H1 (cell line): Measurements from ENCODE around the gene DCLK1. TPM values are rescaled to one million over a fixed set of nuclear protein-coding genes. Genes with fewer than 3 reads are reported as not detected.

Experiments used
- CTCF ChIA-PET: fragments of 300-600 bp; sonication (Branson Sonifier 250); formaldehyde crosslinking; loops from one replicate; lab custom pipeline; 2021; ENCODE audit not compliant: partially characterized antibody; lab: Charles Lee
- POLR2A ChIA-PET: fragments of 300-600 bp; sonication (Branson Sonifier 250); formaldehyde crosslinking; loops from one replicate; lab custom pipeline; 2021; ENCODE audit warnings: inconsistent platforms; ENCODE audit not compliant: partially characterized antibody; lab: Charles Lee
- DNase-seq, 2 experiments: peaks; one replicate each; pipeline versions ENCODE4 v3.0.0 to v3.0.0-alpha.2; 2010 to 2022; ENCODE audit warnings: low spot score in 2 of 2, low read depth in 1 of 2, mixed read lengths in 1 of 2
- FAIRE-seq: peaks from 2 replicates; lab custom pipeline; 2011; peaks lifted over from hg19 to GRCh38; lab: Jason Lieb, UNC
- H2AFZ ChIP-seq: 2 replicates; pipeline ENCODE4 v1.8.1; 2012; ENCODE audit warnings: low read length, inconsistent platforms
- H2AK5ac ChIP-seq: 2 replicates; pipeline ENCODE4 v1.6.1; 2013; ENCODE audit warnings: low read depth, low read length
- H2BK120ac ChIP-seq: replicated peaks from 2 replicates; pipeline ENCODE3; 2013; ENCODE audit warnings: low read depth, low read length, inconsistent platforms
- H2BK12ac ChIP-seq: 2 replicates; pipeline ENCODE4 v1.6.1; 2013; ENCODE audit warnings: low read depth, low read length
- H2BK15ac ChIP-seq: 2 replicates; pipeline ENCODE4 v1.6.1; 2013; ENCODE audit warnings: low read length
- H2BK20ac ChIP-seq: 2 replicates; pipeline ENCODE4 v1.6.1; 2013; ENCODE audit warnings: low read length
- H2BK5ac ChIP-seq: 2 replicates; pipeline ENCODE4 v1.6.1; 2013; ENCODE audit warnings: low read depth, low read length
- H3K14ac ChIP-seq: 2 replicates; pipeline ENCODE4 v1.6.1; 2013; ENCODE audit warnings: inconsistent platforms; ENCODE audit not compliant: insufficient read length
- H3K18ac ChIP-seq: 2 replicates; pipeline ENCODE4 v1.6.1; 2013; ENCODE audit warnings: low read length; ENCODE audit errors: extremely low read depth
- H3K23ac ChIP-seq: 2 replicates; pipeline ENCODE4 v1.6.1; 2013; ENCODE audit warnings: inconsistent platforms; ENCODE audit not compliant: insufficient read length
- H3K23me2 ChIP-seq: 2 replicates; pipeline ENCODE4 v1.6.1; 2013; ENCODE audit warnings: low read depth, low read length
- H3K27ac ChIP-seq: 2 replicates; pipeline ENCODE4 v1.6.1; 2011; ENCODE audit warnings: low read depth, low read length, inconsistent platforms
- H3K27me3 ChIP-seq, 4 experiments: replicated peaks in 1 of 4; 1 replicate in 1 of 4; 2 replicates in 3 of 4; pipeline versions ENCODE4 v1.6.1 to v1.8.1; 2011 to 2013; ENCODE audit warnings: low read length in 3 of 4, mild to moderate bottlenecking in 3 of 4, inconsistent platforms in 2 of 4, mixed read lengths in 2 of 4, moderate library complexity in 1 of 4; ENCODE audit not compliant: control insufficient read depth in 3 of 4, insufficient read depth in 3 of 4; ENCODE audit errors: extremely low read depth in 1 of 4
- H3K36me3 ChIP-seq, 4 experiments: 2 replicates each; pipeline versions ENCODE4 v1.6.1 to v1.8.1; 2011 to 2013; ENCODE audit warnings: mild to moderate bottlenecking in 4 of 4, low read length in 3 of 4, moderate library complexity in 2 of 4, control low read depth in 1 of 4, inconsistent platforms in 1 of 4; ENCODE audit not compliant: insufficient read depth in 4 of 4, control insufficient read depth in 2 of 4
- H3K4ac ChIP-seq: replicated peaks from 2 replicates; pipeline ENCODE3; 2013; ENCODE audit warnings: low read length, low read depth, mixed read lengths, inconsistent platforms; ENCODE audit not compliant: insufficient read length
- H3K4me1 ChIP-seq, 4 experiments: replicated peaks in 1 of 4; 1 replicate in 1 of 4; 2 replicates in 3 of 4; pipeline versions ENCODE4 v1.6.1 to v1.8.1; 2011 to 2013; ENCODE audit warnings: low read length in 3 of 4, inconsistent platforms in 2 of 4, mixed read lengths in 1 of 4; ENCODE audit not compliant: insufficient read depth in 4 of 4, control insufficient read depth in 3 of 4
- H3K4me2 ChIP-seq, 2 experiments: 2 replicates each; pipeline versions ENCODE4 v1.6.1 to v1.8.1; 2011 to 2013; ENCODE audit warnings: low read depth in 2 of 2, low read length in 2 of 2, control low read depth in 1 of 2, inconsistent platforms in 1 of 2, mild to moderate bottlenecking in 1 of 2; ENCODE audit not compliant: insufficient read depth in 1 of 2
- H3K4me3 ChIP-seq, 4 experiments: fragments of 200-600, 300-600 bp in 1 of 4; sonication (generic), shearing (Covaris generic), sonication (Bioruptor Twin) in 1 of 4; 2 replicates each; pipeline versions ENCODE4 v1.5.1 to v1.8.1; 2011 to 2016; ENCODE audit warnings: low read length in 4 of 4, low read depth in 3 of 4, control low read depth in 2 of 4, inconsistent platforms in 2 of 4, mild to moderate bottlenecking in 2 of 4, mixed read lengths in 1 of 4, moderate library complexity in 1 of 4; ENCODE audit not compliant: insufficient read depth in 2 of 4; ENCODE audit errors: extremely low read depth in 1 of 4
- H3K56ac ChIP-seq: replicated peaks from 2 replicates; pipeline ENCODE3; 2013; ENCODE audit warnings: low read depth, mild to moderate bottlenecking, mixed read lengths, low read length, inconsistent platforms; ENCODE audit not compliant: insufficient read length
- H3K79me1 ChIP-seq: 2 replicates; pipeline ENCODE4 v1.6.1; 2013; ENCODE audit warnings: low read depth, low read length, control low read depth
- H3K79me2 ChIP-seq, 2 experiments: 2 replicates each; pipeline versions ENCODE4 v1.6.1 to v1.8.1; 2012 to 2013; ENCODE audit warnings: low read length in 2 of 2, mild to moderate bottlenecking in 2 of 2, inconsistent platforms in 1 of 2; ENCODE audit not compliant: insufficient read depth in 2 of 2, control insufficient read depth in 1 of 2
- H3K9ac ChIP-seq, 4 experiments: replicated peaks in 1 of 4; 1 replicate in 1 of 4; 2 replicates in 3 of 4; pipeline versions ENCODE4 v1.6.1 to v1.8.1; 2011 to 2013; ENCODE audit warnings: low read depth in 3 of 4, low read length in 3 of 4, control low read depth in 2 of 4, mild to moderate bottlenecking in 2 of 4, moderate library complexity in 2 of 4, inconsistent platforms in 1 of 4; ENCODE audit errors: extremely low read depth in 1 of 4
- H3K9me3 ChIP-seq, 2 experiments: 2 replicates each; pipeline versions ENCODE4 v1.6.1 to v1.8.1; 2012 to 2013; ENCODE audit warnings: mild to moderate bottlenecking in 2 of 2, moderate library complexity in 2 of 2, control low read depth in 1 of 2, inconsistent platforms in 1 of 2, low read depth in 1 of 2, low read length in 1 of 2, mixed read lengths in 1 of 2; ENCODE audit not compliant: insufficient read depth in 2 of 2
- H4K20me1 ChIP-seq, 2 experiments: replicated peaks in 1 of 2; 2 replicates each; pipeline versions ENCODE3 to v1.8.1; 2011 to 2013; ENCODE audit warnings: inconsistent platforms in 2 of 2, low read length in 2 of 2, mild to moderate bottlenecking in 1 of 2; ENCODE audit not compliant: insufficient read depth in 2 of 2, control insufficient read depth in 1 of 2
- H4K5ac ChIP-seq: 2 replicates; pipeline ENCODE4 v1.6.1; 2013; ENCODE audit warnings: low read length, low read depth, mixed read lengths, inconsistent platforms; ENCODE audit not compliant: insufficient read length
- H4K8ac ChIP-seq: 2 replicates; pipeline ENCODE4 v1.8.0; 2013; ENCODE audit warnings: mild to moderate bottlenecking, moderate library complexity, low read length, inconsistent platforms; ENCODE audit not compliant: insufficient read depth; ENCODE audit errors: extremely low read depth
- H4K91ac ChIP-seq: replicated peaks from 2 replicates; pipeline ENCODE3; 2013; ENCODE audit warnings: low read length, mixed read lengths, inconsistent platforms; ENCODE audit not compliant: insufficient read length
- POLR2AphosphoS5 ChIP-seq: IDR thresholded peaks from 2 replicates; pipeline ENCODE4 v1.6.1; 2011; ENCODE audit warnings: low read depth, low read length
- RAD21 ChIP-seq, 2 experiments: IDR thresholded peaks in 1 of 2; conservative IDR thresholded peaks in 1 of 2; 2 replicates each; pipeline ENCODE4 v1.6.1; 2011; ENCODE audit warnings: low read depth in 2 of 2, low read length in 2 of 2, improper control_type of control experiment in 1 of 2, inconsistent platforms in 1 of 2, mild to moderate bottlenecking in 1 of 2, moderate library complexity in 1 of 2
- SIRT6 ChIP-seq: IDR thresholded peaks from one replicate; pipeline ENCODE4 v1.7.1; 2012; ENCODE audit warnings: low read length, inconsistent platforms
- TEAD4 ChIP-seq: IDR thresholded peaks from 2 replicates; pipeline ENCODE4 v1.6.1; 2012; ENCODE audit warnings: low read depth, low read length, inconsistent platforms, mixed read lengths
- WGBS, 2 experiments: shearing (Covaris generic) in 1 of 2; methylation state at CpG; one replicate each; pipeline versions ENCODE4 v1.1.6 to v1.1.7; 2013 to 2015; ENCODE audit warnings: low lambda C conversion rate in 2 of 2, mixed read lengths in 2 of 2, inconsistent platforms in 1 of 2, low coverage in 1 of 2, missing lambda C conversion rate in 1 of 2; ENCODE audit not compliant: insufficient replicate concordance in 2 of 2, insufficient coverage in 1 of 2, insufficient read length in 1 of 2; ENCODE audit errors: extremely low coverage in 1 of 2, missing lambda C conversion rate in 1 of 2; 5-methylcytosine and 5-hydroxymethylcytosine counted together
- polyA plus RNA-seq, 7 experiments: library from polyadenylated mRNA; depleted of rRNA in 3 of 7; stranded (reverse) in 5 of 7; unstranded in 2 of 7; fragments of >200 nt in 5 of 7; fragments of 200-250 nt in 2 of 7; gene quantifications; 1 replicate in 5 of 7; 2 replicates in 1 of 7; 4 replicates in 1 of 7; pipeline versions ENCODE4 v1.2.1 to v1.2.3, GENCODE V29; 2011 to 2013; ENCODE audit warnings: missing spikeins in 2 of 7, mixed read lengths in 2 of 7
- total RNA-seq: library from RNA; stranded (reverse); fragmentation: NEBNext Ultra II Directional; extraction: Animal tissue kit (Norgen Biotek cat#: 25700); gene quantifications from 2 replicates; pipeline ENCODE4 v1.2.1, GENCODE V29; 2021

The DCLK1 gene
- total and polyA plus RNA-seq, 2 of the 8 experiments (the other 6 are each of a cell fraction or from before 2014, with no cell fraction given) = 22.8 to 41.0 TPM

- POLR2A ChIA-PET = no interaction called here
- Histone ChIP-seq H3K36me3 (no peaks in the 10 kb centered on the region), H3K56ac (no peak overlapping the region), H3K79me2 (no peaks in the 10 kb centered on the region), H4K91ac (no peak overlapping the region), H3K4me2 (no peak overlapping the region), H3K9ac (no peak overlapping the region), H3K4ac (no peak overlapping the region), H3K27ac (no peak overlapping the region), H2BK12ac (no peak overlapping the region), H4K5ac (no peak overlapping the region), H3K14ac (no peak overlapping the region), H3K9me3 (no peaks in the 10 kb centered on the region), H3K23me2 (no peaks in the 10 kb centered on the region), H3K4me3 (no peak overlapping the region), H2BK15ac (no peak overlapping the region), H3K4me1 (no peaks in the 10 kb centered on the region), H3K27me3 (no peaks in the 10 kb centered on the region), H3K18ac (no peak overlapping the region), H2BK5ac (no peak overlapping the region), H2AK5ac (no peak overlapping the region), H2BK20ac (no peak overlapping the region), H2AFZ (no peak overlapping the region), H2BK120ac (no peak overlapping the region), H4K20me1 (no peaks in the 10 kb centered on the region), H3K79me1 (no peaks in the 10 kb centered on the region), H4K8ac (no peak overlapping the region), H3K23ac (no peak overlapping the region)
- TF ChIP-seq RAD21 (IDR thresholded peaks at IDR 0.05 in 1 of 2, conservative IDR thresholded peaks at IDR 0.05 in 1 of 2; ENCODE audit: low read depth in 2 of 2, low read length in 2 of 2) (no peak), POLR2AphosphoS5 (no peak), TEAD4 (no peak), SIRT6 (no peak)
- no peak for DNase-seq
- FAIRE-seq = no peak
- CTCF ChIA-PET = interaction anchor here (1.0 kb wide), 1 partner anchor 12 kb away, joined by 3 read pairs; no protein-coding TSS in a partner anchor
- 84% methylated on average over 4 of the region's 4 CpGs; no CpG with 5 or more reads in 1 of the 2 experiments for WGBS, 2 experiments
Measured at GRCh38 chr13:36006347-36006746, 124.8 kb downstream of the DCLK1 start.
